ENCODE data around the gene PGGT1B. TPM values are rescaled to one million over a fixed set of nuclear protein-coding genes. Genes with fewer than 3 reads are reported as not detected.

The PGGT1B gene
- 42.7 and 42.9 TPM in 2 replicates for total RNA-seq

DNA sequence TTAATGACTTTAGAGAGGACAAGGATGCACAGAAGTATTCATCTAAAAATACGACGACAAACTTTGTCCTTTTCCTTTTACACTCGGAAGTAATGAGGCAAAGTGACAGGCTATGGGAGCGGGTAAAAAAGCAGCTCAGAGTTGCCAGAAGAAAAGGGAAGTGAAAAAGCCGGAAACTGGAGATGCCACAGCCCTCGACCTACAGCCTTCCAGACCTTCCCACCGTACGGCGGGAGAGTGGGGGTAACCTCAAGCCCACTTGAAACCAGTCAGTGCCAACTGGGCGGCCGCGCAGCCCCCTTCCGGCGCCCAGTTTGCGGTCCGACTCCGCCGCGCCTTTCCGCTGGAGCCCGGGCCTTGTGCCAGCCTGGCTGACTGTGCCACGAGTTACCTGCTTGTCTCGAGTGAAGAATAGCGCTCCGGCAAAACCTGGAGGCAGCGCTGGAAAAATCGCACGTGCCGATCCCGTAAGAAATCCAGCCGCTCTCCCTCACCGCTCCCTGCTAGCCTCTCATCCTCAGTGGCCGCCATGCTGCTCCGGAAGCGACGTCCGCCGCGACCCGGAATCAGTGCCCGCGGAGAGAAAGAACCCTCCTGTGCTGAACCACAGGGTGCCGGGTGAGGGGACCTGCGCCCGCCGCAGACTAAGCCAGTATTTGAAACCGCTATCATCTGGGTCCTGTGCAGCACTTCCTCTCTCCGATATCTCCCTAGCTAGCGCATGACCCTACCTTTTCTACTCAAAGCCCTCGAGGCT lies at the start of gene PGGT1B:
Gene PGGT1B (minus strand): TSS at position 557 of the 757 bp plus-strand sequence. CDS start 26 bp downstream, at position 531.
- Mint-ChIP-seq H3K27me3 (ENCODE audit: insufficient read depth) (peaks cover 3% of the 10 kb centered on the region), H3K9me3 (peaks cover 14% of the 10 kb centered on the region), H3K4me3 (peak within 1 kb of the TSS; percentile 97), H3K4me1 (ENCODE audit: low read depth) (peaks cover 42% of the 10 kb centered on the region), H3K36me3 (ENCODE audit: low read depth) (peaks cover 15% of the 10 kb centered on the region), H3K27ac (peak within 1 kb of the TSS; percentile 87)
- peak; percentile 64 for DNase-seq (ENCODE audit: low spot score)
- intact Hi-C loops (cut with micrococcal nuclease), result loop anchor here (1.0 to 5.0 kb wide), 4 partner anchors 34 to 820 kb away; partner anchors contain the start of genes AP3S1, ATG12, CCDC112 and FEM1C

DNA sequence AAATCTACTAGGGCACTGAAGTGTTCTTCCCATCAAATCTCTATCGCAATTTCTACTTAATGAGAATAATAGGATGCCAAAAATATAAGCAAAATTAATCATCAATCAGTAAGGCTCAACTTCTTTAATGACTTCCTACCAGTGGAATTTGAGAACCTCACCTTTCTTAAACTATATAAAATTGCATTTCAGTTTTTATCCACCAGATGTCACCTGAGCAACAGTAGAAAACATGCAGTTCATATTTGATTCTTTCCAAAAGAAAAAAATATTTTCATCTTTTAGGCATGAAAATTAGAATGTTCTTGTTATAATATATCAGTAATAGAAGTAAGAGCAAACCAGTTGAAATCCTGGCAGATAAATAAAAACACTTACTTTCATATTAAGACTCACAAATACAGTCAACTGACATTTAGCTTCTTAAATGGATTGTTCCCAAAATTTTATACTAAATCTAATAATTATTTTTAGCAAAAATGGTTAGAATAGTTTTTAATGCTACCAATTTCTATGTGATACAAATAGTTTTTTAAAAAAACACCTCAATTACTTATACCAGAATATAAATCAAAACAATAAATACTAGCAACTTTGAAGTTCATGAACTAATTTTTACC lies 47.2 kb upstream of the PGGT1B start:
- Mint-ChIP-seq H3K4me1 (ENCODE audit: low read depth) (no peaks in the 10 kb centered on the region), H3K27me3 (ENCODE audit: insufficient read depth) (peaks cover 32% of the 10 kb centered on the region), H3K36me3 (ENCODE audit: low read depth) (no peaks in the 10 kb centered on the region), H3K4me3 (no peak overlapping the region), H3K9me3 (no peaks in the 10 kb centered on the region), H3K27ac (no peak overlapping the region)
- intact Hi-C loops (cut with micrococcal nuclease), result loop anchor here (1.0 to 5.0 kb wide), 5 partner anchors 11 to 757 kb away; no protein-coding TSS in a partner anchor
- DNase-seq (ENCODE audit: low spot score), result no peak

DNA sequence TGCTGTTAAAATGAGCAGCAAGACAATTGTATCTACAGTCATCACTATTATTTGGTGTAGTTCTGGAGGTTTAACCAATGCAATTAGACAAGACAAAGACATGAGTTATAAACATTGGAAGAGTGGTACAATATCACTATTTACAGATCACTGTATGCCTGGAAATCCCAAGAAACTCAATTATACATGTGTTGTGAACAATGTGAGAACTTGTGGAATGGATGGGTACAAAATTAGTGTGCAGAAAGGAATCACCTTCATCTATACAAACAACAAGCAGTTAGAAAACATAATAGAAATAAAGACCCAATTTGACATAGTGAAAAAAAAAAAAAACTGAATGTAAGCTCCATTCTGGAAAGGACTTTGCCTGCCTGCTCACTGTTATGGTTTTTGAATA lies 46.1 kb upstream of the PGGT1B start:
- Mint-ChIP-seq H3K36me3 (ENCODE audit: low read depth) (no peaks in the 10 kb centered on the region), H3K27me3 (ENCODE audit: insufficient read depth) (peaks cover 38% of the 10 kb centered on the region), H3K9me3 (no peaks in the 10 kb centered on the region), H3K27ac (no peak overlapping the region), H3K4me1 (ENCODE audit: low read depth) (no peaks in the 10 kb centered on the region), H3K4me3 (no peak overlapping the region)
- DNase-seq (ENCODE audit: low spot score), result no peak
- intact Hi-C loops (cut with micrococcal nuclease), result loop anchor here (1.0 to 2.0 kb wide), 4 partner anchors 10 to 530 kb away; no protein-coding TSS in a partner anchor

DNA sequence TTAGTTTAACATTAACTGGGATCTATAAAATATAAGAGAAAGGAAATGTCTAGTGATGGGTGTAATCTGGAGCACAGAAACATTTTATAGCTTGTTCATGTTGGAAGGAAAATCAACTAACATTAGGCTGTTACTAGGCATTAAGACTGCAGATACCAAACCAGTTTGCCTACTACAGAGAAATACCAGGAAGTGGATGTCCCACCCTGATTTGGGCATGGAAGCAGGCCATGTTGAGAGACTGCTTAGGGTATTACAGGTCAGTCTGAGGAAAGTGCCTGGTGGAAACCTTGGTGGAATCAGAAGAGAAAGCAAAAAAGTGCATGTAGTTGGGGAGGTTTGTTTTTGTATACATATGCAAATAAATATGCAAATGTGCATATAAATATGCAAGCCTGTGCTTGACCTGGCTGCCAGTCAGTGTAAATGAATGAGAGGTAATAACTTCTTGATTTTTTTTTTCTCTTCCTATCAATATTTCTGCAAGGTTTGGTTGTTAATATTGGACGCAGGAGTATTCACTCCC lies 43.4 kb upstream of the PGGT1B start:
- intact Hi-C loops (cut with micrococcal nuclease), result no loop called here
- DNase-seq (ENCODE audit: low spot score), result no peak
- Mint-ChIP-seq H3K9me3 (no peaks in the 10 kb centered on the region), H3K27ac (no peak overlapping the region), H3K36me3 (ENCODE audit: low read depth) (no peaks in the 10 kb centered on the region), H3K4me1 (ENCODE audit: low read depth) (no peaks in the 10 kb centered on the region), H3K4me3 (no peak overlapping the region), H3K27me3 (ENCODE audit: insufficient read depth) (peaks cover 40% of the 10 kb centered on the region)

DNA sequence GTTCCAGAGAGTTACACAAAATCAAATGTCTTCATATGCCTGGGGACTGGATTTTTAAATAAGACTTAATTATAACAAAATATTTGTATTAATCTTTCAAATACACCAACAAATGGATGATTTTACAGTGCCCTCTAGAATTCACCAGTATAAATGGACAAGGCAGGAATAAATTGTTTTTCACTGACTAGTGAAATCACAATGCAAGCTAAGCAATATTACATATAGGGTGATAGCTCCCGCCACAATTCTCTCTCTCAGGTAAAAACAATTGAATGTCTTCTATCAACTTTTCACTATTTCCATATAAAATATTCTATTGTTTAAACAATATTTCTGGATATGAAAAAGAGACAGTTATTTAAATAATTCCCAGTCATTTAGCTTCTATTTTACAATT lies 41.8 kb upstream of the PGGT1B start:
- peaks cover 45% of the 10 kb centered on the region for H3K27me3 Mint-ChIP-seq (ENCODE audit: insufficient read depth)
- intact Hi-C loops (cut with micrococcal nuclease), result no loop called here
- no peak overlapping the region for H3K4me3 Mint-ChIP-seq
- H3K4me1 Mint-ChIP-seq (ENCODE audit: low read depth), result no peaks in the 10 kb centered on the region
- H3K36me3 Mint-ChIP-seq (ENCODE audit: low read depth), result no peaks in the 10 kb centered on the region
- DNase-seq (ENCODE audit: low spot score), result no peak
- no peak overlapping the region for H3K27ac Mint-ChIP-seq
- no peaks in the 10 kb centered on the region for H3K9me3 Mint-ChIP-seq

DNA sequence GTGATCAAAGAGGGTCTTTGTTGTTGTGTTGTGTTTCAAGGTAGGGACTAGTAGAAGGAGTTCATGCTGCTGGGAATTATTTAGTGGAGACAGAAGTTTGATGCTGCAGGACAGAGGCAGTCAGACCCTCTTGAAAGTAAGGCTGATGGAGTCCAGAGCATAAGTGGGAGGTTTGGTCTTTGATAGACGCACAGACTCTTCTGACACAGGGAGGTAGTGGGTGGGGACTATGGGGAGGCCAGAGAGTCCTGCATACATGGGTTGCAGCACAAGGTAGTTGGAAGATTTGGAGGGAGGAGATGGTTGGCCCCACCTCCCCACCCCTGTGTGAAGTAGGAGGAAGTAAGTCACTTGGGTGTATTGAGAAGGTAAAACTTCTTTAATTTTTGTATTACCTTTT lies 36.1 kb upstream of the PGGT1B start:
- Mint-ChIP-seq H3K9me3 (no peaks in the 10 kb centered on the region), H3K4me1 (ENCODE audit: low read depth) (peaks cover 9% of the 10 kb centered on the region), H3K4me3 (no peak overlapping the region)

DNA sequence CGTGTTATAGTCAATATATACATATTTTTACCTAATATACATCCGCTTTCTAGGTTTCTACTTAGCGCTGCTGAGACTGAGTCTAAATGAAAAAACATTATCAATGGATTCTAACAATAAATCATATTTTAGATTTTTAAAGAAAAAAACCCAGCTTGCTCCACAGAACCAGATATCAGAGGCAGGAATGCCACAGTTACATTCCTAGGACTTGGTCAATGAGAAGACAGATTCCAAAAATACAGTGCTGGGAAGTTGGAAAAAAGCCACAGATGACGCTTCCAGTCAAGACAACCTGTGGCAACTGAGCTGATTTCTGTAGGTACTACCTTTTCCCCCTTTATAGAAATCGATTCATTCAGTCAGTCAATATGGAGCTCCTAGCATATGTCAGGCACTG lies 34.4 kb upstream of the PGGT1B start:
- peaks cover 47% of the 10 kb centered on the region for H3K27me3 Mint-ChIP-seq (ENCODE audit: insufficient read depth)
- H3K27ac Mint-ChIP-seq, result no peak overlapping the region
- H3K36me3 Mint-ChIP-seq (ENCODE audit: low read depth), result no peaks in the 10 kb centered on the region
- no peak overlapping the region for H3K4me3 Mint-ChIP-seq
- peaks cover 9% of the 10 kb centered on the region for H3K4me1 Mint-ChIP-seq (ENCODE audit: low read depth)
- intact Hi-C loops (cut with micrococcal nuclease), result loop anchor here (5.0 kb wide), 1 partner anchor 200 kb away; no protein-coding TSS in a partner anchor
- no peak for DNase-seq (ENCODE audit: low spot score)
- peaks cover 2% of the 10 kb centered on the region for H3K9me3 Mint-ChIP-seq

More for the DNA sequence above, 36.1 kb upstream of the PGGT1B start:
- no peaks in the 10 kb centered on the region for H3K36me3 Mint-ChIP-seq (ENCODE audit: low read depth)
- no peak overlapping the region for H3K27ac Mint-ChIP-seq
- no peak for DNase-seq (ENCODE audit: low spot score)
- H3K27me3 Mint-ChIP-seq (ENCODE audit: insufficient read depth), result peaks cover 49% of the 10 kb centered on the region
- intact Hi-C loops (cut with micrococcal nuclease), result loop anchor here (1.0 to 5.0 kb wide), 2 partner anchors 10 to 202 kb away; no protein-coding TSS in a partner anchor

DNA sequence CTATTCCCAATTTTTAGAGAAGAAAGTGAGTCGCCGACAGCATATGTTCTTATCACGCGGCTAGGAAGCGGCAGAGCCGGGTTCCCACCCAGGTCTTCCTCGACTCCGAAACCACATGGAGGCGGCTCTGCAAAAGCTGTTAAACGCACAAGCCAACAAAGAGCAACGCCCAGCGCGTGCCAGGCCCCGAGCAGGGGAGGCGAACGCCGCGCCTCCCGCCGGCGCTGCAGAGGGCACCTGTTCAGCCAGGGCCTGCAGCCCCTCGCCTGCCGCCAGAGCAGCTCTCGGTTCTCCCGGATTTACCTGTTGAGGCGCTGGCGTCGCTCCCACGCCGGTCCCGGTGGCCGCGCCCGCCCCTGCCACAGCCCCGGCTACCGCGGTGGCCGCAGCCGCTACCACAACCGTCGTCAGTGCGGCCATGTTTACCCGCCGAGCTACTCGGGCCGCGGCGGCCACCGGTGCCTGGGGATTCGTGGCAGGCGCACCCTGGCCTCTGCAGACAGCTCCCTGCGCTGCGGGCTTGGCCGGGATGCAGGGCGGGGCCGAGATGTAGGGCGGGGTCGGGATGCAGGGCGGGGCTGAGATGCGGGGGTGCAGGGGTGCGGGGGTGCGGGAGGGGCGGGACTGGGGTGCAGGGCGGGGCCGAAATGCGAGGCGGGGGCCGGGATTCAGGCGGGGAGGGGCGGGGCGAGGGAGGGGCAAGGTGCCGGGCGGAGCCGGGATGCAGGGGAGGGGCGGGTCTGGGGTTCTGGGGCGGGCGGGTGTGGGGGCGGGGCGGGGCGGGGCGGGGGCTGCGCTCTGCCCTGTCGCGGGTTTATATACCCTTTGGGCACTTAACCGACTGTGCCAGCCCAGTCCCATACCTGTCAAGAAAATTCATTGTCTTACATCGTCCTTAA lies 33.7 kb upstream of the PGGT1B start, which contains the start of gene CCDC112:
Gene CCDC112 (minus strand): TSS at position 531 of the 899 bp plus-strand sequence. CDS start 111 bp downstream, at position 420.
- Mint-ChIP-seq H3K27ac (no peak within 1 kb of the TSS), H3K4me1 (ENCODE audit: low read depth) (peaks cover 9% of the 10 kb centered on the region), H3K27me3 (ENCODE audit: insufficient read depth) (peaks cover 53% of the 10 kb centered on the region), H3K4me3 (peak within 1 kb of the TSS; percentile 77), H3K9me3 (peaks cover 9% of the 10 kb centered on the region), H3K36me3 (ENCODE audit: low read depth) (no peaks in the 10 kb centered on the region)
- peak; percentile 51 for DNase-seq (ENCODE audit: low spot score)
- intact Hi-C loops (cut with micrococcal nuclease), result loop anchor here (1.0 to 5.0 kb wide), 7 partner anchors 34 to 543 kb away; partner anchors contain the start of genes FEM1C, PGGT1B and TMED7

DNA sequence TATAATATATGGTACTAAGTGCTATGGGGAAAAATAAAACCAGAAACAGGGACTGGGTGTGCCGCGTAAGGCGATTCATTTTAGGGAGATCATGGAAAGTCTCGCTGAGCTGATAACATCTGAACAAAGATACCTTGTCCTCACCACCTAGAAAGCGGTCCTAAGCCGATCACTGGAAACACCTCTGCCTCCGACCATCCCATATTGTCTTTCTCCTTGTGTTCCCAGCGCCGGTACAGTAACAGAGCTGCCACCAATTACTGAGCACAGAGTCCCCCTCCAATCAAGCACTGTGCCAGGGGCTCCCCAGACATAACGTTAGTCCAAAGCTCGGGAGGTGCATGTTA lies 33.1 kb upstream of the PGGT1B start:
- Mint-ChIP-seq H3K36me3 (ENCODE audit: low read depth) (no peaks in the 10 kb centered on the region), H3K4me1 (ENCODE audit: low read depth) (peaks cover 9% of the 10 kb centered on the region), H3K27me3 (ENCODE audit: insufficient read depth) (peaks cover 51% of the 10 kb centered on the region), H3K27ac (no peak overlapping the region), H3K9me3 (peaks cover 9% of the 10 kb centered on the region), H3K4me3 (peak overlapping the region; percentile 77)
- intact Hi-C loops (cut with micrococcal nuclease), result loop anchor here (1.0 to 5.0 kb wide), 7 partner anchors 33 to 544 kb away; partner anchors contain the start of genes FEM1C, PGGT1B and TMED7
- no peak for DNase-seq (ENCODE audit: low spot score)

DNA sequence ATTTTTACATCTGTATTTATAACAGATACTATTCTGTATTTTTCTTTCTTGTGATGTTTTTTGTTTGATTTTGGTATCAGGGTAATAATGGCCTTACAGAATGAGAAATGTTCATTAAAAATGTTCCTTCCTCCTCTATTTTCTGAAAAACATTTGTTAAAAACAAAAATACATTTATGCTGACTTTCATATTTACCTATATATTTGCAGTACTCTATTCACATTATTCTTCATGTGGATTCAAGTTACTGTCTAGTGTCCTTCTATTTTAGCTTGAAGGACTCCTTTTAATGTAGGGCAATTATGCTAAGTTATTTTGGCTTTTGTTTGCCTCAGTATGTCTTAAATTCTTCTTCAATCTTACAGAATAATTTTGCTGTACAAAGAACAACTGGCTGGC lies 28.7 kb upstream of the PGGT1B start:
- no peak overlapping the region for H3K4me3 Mint-ChIP-seq
- peaks cover 43% of the 10 kb centered on the region for H3K27me3 Mint-ChIP-seq (ENCODE audit: insufficient read depth)
- H3K27ac Mint-ChIP-seq, result no peak overlapping the region
- H3K4me1 Mint-ChIP-seq (ENCODE audit: low read depth), result peaks cover 9% of the 10 kb centered on the region
- no peaks in the 10 kb centered on the region for H3K36me3 Mint-ChIP-seq (ENCODE audit: low read depth)
- intact Hi-C loops (cut with micrococcal nuclease), result no loop called here
- H3K9me3 Mint-ChIP-seq, result peaks cover 9% of the 10 kb centered on the region
- no peak for DNase-seq (ENCODE audit: low spot score)

DNA sequence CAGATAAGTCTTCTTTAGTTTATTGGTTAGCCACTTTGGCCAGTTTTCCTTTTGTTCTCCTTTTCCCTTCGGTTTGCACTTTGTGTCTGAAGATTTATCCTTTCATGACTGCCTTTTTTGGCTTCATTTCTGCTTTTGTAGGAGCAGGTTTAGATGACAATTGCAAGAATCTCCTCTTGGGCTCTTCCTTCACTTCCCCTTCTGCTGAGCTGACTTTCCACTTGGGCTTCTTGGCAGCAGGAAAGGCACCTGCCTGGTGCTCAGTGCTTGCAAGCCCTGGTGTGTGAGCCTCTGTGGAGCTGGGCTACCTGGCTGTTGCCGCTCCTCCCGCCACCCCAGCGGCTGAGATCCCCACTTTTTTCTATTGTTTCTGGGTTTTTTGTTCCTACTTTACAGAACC lies 26.4 kb upstream of the PGGT1B start:
- Mint-ChIP-seq H3K36me3 (ENCODE audit: low read depth) (no peaks in the 10 kb centered on the region), H3K27me3 (ENCODE audit: insufficient read depth) (peaks cover 26% of the 10 kb centered on the region), H3K27ac (no peak overlapping the region), H3K9me3 (peaks cover 9% of the 10 kb centered on the region), H3K4me1 (ENCODE audit: low read depth) (no peaks in the 10 kb centered on the region), H3K4me3 (no peak overlapping the region)
- intact Hi-C loops (cut with micrococcal nuclease), result no loop called here
- no peak for DNase-seq (ENCODE audit: low spot score)

DNA sequence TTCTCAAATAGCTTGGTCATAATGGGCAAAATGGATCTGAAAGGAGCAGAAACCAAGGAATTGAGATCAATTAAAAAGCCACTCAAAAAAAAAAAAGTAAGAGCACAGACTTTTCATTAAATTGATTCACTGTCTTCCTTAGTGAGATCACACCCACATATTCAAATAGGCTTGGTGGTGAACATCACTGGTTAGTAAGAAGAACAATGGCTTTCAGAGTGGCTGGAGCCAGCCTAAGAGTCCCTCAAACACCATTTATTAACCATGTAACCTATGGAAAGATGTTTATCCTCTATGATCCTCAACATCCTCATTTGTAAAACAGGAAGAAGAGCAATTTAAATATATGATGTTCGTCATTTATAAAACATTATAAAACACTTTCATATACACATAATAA lies 21.3 kb upstream of the PGGT1B start:
- Mint-ChIP-seq H3K4me3 (no peak overlapping the region), H3K36me3 (ENCODE audit: low read depth) (no peaks in the 10 kb centered on the region), H3K27ac (no peak overlapping the region), H3K9me3 (no peaks in the 10 kb centered on the region), H3K27me3 (ENCODE audit: insufficient read depth) (peaks cover 10% of the 10 kb centered on the region), H3K4me1 (ENCODE audit: low read depth) (no peaks in the 10 kb centered on the region)
- intact Hi-C loops (cut with micrococcal nuclease), result no loop called here
- no peak for DNase-seq (ENCODE audit: low spot score)
